ENCODE data around the gene FSTL3.
A peak's percentile ranks its signal among the peaks of the same experiment; 100 is the strongest.
"Not testable (repeated sequence)": the region's sequence is repeated elsewhere in the genome, so short reads cannot be mapped to it uniquely, and the experiment has no call there.

Gene FSTL3

DNA sequence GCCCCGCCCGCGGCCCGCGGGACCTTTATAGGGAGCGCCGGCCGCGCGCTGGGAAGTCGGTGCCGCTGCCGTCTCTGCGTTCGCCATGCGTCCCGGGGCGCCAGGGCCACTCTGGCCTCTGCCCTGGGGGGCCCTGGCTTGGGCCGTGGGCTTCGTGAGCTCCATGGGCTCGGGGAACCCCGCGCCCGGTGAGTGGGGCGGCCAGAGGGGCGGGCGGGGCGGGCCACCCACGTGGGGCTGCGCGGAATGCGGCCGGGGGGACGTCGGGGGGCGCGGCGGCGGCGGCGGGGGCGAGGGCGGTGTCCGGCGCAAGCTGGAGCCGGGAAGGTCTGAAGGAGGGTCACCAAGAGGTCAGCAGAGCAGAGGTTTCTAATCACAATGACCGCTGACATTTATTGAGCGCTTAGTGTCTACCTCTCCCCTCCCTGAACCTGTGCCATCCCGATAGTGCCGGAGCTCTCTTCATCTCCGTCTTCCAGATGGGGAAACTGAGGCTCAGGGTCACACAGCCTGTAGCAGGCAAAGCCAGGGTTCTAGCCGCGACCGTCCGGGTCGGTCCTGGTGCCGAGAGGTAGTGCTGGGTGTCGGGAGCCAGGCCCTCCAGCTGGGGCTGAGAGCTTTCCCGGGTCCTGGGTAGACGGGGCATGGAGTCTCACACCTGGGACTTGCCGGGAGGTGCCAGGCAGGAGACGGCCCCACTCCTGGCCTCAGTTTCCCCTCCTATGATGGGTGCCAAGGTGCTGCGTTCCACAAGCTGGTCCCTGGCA lies at the start of gene FSTL3:
Gene FSTL3, plus strand, starts transcription at position 54 of the 767 bp plus-strand sequence. Its CDS starts 32 bp downstream, at position 86.
- no peak for DNase-seq

DNA sequence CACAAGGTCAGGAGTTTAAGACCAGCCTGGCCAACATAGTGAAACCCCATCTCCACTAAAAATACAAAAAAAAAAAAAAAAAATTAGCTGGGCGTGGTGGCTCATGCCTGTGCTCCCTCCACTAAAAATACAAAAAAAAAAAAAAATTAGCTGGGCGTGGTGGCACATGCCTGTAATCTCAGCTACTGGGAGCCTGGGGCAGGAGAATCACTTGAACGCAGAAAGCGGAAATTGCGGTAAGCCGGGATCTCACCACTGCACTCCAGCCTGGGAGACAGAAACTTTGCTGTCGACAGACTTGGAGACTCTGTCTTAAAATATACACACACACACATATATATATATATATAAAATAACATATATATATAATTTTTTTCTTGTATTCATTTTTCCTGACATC lies 49.6 kb upstream of the FSTL3 start:
- DNase-seq = not testable (repeated sequence)

DNA sequence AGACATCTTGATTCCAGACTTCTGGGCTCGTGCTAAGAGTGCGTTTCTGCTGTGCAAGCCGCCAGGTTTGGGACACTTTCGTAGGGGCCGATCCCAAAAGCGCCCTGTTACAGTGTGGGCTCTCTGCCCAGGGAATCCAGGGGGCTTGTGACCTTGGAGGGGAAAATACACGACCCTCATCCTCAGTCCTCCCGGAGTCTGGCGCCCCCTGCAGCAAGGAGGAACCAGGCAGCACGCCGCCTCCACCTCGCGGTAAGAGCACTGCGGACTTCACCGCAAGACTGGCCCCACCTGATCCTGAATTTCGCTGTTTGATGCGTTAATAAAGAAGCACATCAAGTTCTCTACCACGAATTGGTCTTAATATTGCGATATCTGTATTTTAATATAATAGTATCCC lies 48.0 kb upstream of the FSTL3 start:
- no peak for DNase-seq

DNA sequence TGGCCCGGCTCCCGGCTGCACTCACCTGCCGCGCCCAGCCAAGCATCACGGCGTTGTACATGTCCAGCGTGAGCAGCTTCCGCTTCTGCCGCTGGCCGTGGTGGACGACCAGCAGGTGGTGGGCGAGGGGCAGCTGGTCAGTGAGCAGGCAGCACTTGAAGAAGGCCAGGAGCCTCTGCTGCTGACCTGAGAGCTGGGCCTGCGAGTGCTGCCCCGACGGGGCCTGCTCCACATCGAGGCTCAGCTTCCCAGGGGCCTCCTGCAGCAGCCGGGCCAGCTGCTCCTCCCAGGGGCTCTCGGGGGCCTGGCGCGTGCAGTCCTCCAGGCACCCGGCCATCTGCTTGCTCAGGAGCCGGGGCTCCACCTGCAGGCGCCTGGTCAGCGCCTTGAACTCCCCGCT lies 46.7 kb upstream of the FSTL3 start:
- DNase-seq = not testable (repeated sequence)

DNA sequence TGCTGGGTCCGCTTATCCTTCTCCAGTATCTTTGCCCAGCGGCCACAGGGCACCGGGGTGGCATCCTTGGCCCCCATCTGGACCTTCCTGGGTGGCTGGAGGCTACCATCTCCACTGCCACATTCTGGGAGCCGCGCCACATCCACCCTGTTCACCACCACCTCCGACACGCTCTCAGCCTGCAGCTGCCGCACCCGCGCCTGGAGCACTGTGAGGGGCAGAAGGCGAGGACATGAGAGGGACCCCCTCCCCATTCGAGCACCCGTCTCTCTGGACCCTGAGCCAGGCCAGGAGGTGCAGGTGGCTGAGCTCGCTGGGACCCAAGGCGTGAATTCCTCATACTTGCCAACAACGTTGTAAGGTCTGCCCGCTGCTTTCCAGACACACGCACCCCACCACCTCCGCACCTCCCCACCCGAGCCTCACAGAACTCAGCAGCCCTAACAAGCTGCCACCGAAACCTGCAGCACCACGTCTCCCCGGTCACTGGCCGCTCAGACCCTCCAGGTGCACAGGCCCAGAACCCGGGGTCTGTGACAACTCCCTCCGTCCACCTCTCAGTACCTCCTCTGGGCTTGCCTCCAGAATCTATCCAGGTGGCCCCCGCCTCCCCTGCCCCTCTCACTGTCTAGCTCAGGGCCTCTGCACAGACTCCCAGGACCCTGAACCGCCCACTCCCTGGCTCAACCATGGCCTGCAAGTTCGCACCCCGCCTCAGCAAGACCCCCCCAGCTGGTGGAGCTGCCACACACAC lies 46.1 kb upstream of the FSTL3 start:
- no peak for DNase-seq

DNA sequence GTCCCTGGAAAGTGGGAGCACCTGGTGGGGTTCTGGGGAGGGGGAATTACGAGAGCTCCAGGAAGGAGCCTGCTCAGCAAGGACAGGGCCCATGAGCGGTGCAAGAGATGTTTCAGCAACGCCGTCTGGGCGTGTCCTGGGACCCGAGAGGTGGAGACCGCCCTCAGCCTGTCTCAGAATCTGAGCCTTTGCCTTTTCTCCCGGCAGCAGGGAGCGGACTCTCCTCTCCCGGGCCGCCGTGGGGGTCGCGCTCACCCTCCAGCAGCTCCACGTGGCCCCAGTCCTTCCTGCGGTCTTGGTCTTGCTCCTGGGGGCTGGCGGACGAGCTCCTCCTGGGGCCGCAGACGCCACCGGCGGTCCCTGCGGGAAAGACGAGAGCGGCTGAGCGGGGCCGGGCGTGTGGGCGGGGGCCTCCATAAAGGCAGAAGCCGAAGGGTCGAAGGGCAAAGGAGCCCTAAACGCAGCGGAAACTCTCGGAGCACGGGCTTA lies 43.6 kb upstream of the FSTL3 start:
- DNase-seq = no peak

DNA sequence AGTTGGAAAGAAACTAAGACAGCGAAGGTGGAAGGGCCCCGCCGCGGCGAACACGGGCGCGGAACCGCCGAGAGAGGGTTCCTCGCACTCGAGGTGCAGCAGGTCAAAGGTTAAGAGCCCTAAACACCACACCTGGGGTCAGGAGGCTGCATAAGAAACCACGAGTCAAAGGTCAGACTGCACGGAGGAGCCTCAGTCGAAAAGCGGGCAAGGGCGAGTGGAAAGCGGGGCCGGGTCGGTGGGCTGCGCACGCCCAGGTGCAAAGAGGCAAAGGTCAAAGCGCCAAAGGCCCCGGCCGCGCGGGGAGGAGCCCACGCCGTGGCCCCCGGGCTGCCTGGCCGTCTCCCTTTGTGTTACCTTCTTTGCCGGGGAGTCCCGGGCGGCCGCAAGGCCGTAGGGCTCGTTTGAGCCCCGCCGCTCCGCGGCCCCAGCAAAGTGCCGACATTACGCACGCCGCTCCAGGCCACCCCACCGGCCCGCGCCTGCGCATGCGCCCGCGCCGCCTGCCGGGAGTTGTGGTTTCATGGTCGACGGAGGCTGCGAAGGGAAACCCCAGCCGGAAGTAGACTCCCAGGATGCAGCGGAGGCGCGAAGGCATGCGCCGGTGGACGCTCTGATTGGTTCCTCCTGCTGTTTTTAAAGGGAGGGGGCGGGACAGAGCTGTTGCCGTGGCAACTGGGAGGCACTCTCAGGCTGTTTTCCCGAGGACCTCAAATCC lies 43.0 kb upstream of the FSTL3 start, which contains the start of gene POLRMT:
Gene POLRMT, minus strand, starts transcription at position 470 of the 718 bp plus-strand sequence. Its CDS starts 25 bp downstream, at position 445.
- peak; percentile 98 for DNase-seq

DNA sequence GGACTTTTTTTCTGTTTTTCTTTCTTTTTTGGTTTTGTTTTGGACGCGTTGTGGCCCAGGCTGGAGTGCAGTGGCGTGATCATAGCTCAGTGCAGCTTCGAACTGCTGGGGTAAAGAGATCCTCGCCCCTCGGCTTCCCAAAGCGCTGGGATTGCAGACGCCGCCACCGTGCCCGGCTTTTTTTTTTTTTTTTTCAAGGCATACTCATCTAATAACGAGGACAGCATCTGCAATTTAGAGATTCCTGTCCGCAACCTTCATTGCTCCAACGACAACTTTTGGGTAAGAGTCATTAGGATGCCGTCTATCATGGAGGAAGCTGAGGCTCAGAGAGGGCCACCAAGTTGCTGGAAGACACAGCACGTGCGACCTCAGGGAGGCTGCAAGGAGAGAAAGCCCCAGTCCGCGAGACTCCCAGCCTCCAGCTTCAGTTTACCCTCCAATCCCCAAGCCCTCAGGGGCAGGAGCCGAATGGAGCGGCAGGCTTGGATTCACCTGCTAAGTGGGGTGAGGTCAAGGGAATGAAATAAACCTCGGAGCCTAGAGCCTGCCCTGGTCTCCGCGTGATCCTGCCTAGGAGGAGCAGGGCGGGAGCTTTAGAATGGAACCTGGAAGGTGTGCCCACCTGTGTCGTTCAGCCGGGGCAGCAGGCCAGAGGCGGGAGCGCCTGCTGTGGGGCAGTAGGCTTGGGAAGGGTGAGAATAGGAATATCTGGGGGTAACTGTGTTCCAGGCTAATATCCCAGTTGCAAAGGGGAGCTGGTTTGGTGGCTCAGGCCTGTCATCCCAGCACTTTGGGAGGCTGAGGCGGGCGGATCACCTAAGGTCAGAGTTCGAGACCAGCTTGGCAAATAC lies 42.2 kb upstream of the FSTL3 start:
- DNase-seq = no peak

DNA sequence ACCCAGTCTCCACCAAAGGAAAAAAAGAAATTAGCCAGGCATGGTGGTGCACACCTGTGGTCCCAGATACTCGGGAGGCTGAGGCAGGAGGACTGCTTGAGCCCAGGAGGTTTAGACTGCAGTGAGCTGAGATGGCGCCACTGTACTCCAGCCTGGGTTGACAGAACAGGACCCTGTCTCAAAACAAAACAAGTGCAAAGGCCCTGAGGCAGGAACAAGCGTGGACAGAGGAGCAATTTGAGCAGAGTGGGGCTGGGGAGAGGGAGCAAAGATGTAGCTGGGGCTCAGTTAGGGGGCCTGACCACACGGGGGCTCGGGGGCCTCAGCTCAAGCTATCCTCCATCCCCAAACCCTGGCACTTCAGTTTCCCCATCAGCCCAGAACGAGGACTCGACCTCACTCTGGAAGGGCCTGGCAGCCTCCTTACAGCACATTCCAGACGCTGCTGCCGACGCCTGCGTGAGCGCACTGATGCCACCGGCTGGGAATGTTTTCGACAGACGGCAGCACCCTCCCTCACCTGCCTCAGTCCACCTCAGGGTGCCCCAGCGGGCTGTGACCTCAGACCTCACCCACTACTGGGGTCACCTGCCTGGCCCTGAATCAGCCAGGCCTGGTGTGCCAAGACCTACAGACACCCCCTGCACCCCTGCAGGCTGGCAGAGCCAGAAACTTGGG lies 41.1 kb upstream of the FSTL3 start:
- no peak for DNase-seq

DNA sequence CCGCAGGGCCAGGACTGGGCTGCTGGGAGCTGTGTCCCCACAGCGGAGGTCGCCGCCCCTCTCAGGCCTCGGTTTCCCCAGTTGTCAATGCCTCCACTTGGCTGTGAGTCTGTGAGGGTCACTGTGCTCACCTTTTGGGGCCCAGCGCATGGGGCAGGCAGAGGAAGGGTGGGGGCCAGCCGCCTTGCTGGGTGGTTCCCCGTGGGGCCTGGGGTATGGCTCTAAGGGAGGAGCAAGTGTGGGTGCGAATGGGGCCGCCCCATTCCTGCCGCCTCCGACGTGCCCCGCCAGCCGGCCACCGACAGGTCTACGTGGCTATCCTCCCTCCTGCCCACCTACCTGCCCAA lies 37.3 kb upstream of the FSTL3 start:
- no peak for DNase-seq

DNA sequence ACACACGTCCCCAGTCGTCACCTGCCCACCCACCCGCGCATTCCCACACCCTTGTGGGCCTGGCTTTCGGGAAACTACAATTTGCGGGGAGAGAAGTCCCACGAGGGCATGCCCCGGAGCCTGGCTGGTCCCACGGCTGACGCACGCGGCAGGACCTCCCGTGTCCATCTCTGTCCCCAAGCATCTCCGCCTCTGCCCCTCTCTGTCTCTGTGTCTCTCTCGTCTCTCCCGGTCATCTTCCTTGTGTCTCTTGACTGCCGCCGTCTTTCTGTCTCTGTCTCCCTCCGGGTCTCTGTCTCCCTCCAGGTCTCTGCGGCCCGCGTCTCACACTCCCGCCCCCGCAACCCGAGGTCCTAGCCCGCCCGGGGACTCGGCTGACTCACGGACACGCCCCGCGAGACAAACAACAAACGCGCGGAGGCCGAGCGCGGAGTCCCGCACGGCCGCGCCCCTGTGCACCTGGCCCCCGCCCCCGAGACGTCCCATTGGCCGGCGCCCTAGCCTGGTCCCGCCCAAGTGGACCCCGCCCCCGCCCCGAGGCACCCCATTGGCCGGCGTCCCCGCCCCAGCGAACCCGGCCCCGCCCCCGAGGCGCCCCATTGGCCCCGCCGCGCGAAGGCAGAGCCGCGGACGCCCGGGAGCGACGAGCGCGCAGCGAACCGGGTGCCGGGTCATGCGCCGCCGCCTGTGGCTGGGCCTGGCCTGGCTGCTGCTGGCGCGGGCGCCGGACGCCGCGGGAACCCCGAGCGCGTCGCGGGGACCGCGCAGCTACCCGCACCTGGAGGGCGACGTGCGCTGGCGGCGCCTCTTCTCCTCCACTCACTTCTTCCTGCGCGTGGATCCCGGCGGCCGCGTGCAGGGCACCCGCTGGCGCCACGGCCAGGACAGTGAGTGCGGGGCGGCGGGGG lies 36.7 kb upstream of the FSTL3 start, which contains the start of gene FGF22:
Gene FGF22, plus strand, starts transcription at position 627 of the 908 bp plus-strand sequence. Its CDS starts 47 bp downstream, at position 674.
- peak; percentile 96 for DNase-seq

DNA sequence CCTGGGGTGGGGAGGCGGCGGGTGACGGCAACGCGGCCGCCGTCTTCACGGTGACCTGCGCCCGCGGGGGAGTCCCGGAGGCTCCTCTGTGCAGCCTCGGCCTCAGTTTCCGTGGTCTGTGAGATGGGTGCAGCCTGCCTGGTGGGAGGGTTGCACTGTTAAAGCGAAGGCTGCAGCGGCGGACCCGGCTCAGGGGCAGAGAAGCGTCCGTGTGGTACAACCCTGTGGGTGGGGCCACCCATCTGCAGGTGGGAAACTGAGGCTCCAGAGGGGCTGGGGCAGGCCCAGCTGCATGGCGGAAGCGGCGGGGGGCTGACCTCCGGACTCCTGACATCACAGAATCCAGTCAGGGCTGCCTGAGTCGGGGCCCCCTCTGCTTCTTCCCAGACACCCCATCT lies 36.0 kb upstream of the FSTL3 start:
- no peak for DNase-seq

DNA sequence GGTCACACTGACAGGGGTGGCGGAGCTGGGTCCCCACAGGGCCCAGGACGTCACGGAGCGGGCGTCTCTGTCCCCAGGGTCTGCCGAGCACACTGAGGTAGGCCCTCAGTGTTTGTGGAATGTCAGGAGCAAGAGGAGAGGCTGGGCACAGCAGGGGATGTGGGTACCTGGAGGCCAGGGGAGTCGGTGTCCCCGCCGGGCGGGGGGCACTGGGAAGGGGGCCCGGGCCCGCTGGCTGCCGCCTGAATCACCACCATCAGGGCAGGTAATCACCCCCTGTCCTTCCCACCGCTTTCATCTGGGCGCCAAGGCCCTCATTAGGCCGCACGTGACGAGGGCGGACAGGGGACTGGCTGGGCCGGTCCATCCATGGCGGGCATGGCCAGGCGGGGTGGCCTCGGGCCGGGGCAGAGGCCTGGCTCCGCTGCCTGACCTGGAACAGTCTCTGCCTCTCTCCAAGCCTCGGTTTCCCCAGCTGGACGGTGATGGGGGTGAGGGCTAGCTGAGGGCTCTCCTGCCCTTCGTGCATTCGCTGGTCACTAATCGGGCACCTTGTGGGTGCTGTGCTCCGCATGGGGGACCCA lies 35.5 kb upstream of the FSTL3 start:
- no peak for DNase-seq

DNA sequence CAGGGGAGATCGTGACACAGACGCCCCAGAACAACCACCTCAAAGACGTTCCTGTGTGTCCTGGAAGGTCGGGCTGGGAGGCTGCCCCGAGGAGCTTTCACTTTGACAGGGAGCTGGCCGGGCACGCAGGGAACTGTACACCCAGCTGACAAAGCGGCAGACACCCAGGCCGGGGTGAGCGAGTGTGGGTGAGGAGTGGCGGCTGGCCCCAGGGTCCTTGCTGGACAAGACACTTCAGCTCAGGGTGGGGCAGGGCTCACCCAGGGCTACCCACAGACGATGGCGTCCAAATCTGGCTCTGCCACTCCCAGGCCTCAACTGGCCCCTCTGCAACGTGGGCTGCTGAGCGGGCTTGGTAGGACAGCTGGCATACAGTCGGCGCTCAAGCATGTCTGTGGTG lies 34.5 kb upstream of the FSTL3 start:
- no peak for DNase-seq

DNA sequence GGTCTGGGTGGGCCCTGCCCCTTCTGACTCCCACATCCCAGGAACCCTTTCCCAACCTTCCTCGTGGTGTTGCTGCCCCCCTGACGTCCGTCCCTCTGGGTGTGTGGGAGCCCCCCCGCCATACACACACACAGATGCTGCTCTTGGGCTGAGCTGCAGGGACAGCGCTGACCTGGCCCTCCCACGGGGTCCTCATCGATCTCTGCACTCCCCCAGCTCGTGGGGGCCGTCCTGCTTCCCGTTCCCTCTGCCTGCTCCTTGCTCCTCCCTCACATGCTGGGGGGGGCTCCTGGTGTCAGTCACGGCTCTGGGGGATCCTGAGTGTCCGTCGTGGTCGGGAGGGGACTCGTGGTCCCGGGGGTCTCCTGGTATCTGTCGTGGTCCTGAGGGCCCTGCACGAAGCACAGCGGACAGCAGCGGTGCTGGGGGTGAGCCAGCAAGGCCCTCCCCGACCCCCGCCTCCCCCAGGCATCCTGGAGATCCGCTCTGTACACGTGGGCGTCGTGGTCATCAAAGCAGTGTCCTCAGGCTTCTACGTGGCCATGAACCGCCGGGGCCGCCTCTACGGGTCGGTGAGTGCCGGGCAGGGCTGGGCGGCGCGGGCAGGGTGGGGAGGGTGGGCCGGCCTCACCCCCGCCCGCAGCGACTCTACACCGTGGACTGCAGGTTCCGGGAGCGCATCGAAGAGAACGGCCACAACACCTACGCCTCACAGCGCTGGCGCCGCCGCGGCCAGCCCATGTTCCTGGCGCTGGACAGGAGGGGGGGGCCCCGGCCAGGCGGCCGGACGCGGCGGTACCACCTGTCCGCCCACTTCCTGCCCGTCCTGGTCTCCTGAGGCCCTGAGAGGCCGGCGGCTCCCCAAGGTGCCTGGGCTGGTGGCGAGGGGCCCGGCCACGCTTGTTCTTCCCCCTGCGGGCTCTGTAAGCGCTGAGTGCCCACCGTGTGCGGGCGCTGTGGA lies 33.1 kb upstream of the FSTL3 start:
- DNase-seq = no peak

DNA sequence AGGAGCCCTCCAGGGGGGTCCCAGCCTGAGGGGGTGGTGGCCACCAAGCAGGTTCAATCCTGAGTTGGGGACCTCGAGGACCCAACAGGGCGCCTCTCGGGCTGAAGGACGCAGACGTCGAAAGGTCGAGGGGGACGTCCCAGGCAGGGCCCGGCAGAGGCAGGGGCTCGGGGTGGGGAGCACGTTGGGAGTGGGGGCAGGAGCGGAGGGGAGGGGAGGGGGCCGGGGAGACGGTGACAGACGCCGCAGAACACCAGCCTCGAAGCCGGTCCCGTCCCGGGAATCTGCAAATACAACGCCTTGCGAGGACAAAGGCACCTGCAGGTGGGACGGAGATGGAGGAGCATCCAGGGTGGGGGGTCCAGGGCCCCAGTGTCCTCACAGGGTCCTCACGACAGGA lies 32.5 kb upstream of the FSTL3 start:
- no peak for DNase-seq

DNA sequence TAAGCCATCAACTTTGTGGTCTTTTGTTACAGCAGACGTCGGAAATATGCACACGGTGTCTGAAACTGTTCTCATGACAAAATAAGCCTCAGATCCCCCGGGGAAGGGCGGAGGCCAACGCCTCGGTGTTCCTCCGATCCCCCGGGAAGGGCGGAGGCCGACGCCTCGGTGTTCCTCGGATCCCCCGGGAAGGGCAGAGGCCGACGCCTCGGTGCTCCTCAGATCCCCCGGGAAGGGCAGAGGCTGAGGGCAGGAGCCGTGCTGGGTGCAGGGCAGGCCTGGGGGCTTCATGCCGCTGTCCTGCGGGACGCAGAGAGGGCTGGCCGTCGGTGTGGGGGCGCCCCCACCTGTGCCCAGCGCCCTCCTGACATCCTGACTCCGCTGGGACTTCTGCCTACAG lies 31.8 kb upstream of the FSTL3 start:
- DNase-seq = no peak

DNA sequence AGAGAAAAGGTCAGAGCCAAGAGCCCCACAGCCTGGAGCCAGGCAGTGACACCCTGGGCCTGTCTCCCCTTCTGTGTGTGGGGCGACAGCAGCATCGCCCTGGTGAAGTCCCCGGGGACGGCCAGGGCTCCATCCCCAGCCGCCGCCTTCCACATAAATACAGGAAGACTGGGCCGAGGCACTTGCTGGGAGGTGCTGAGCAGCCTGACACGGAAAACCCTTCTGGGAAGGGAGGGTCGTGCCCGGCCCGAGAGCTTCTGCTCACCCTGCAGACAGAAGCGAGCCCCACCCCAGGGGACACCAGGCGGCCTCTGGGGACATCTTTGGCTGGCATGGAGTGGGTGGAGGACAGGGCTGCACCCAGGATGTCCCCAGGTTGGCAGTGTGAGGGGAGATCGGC lies 31.4 kb upstream of the FSTL3 start:
- DNase-seq = no peak

All from CD4-positive, alpha-beta T cell treated with Interleukin-17A for 1 hour (primary cell).